ENCODE results near the gene NR1I3.
A peak's percentile ranks its signal among the peaks of the same experiment; 100 is the strongest.
"Not testable (repeated sequence)": the region's sequence is repeated elsewhere in the genome, so short reads cannot be mapped to it uniquely, and the experiment has no call there.

The NR1I3 gene

GRCh38 chr1:161238039-161238473 is at the start of gene NR1I3:
Gene NR1I3 (minus strand): TSS chr1:161238203. CDS start chr1:161236565, 1,638 bp downstream.
- DNase-seq = no peak

- DNase-seq = no peak
Measured at GRCh38 chr1:161287482-161288054, 49.6 kb upstream of the NR1I3 start.

- DNase-seq = no peak
Measured at GRCh38 chr1:161285521-161285920, 47.5 kb upstream of the NR1I3 start.

- DNase-seq = no peak
Measured at GRCh38 chr1:161285113-161285512, 47.1 kb upstream of the NR1I3 start.

GRCh38 chr1:161282991-161283390 is 45.0 kb upstream of the NR1I3 start:
- no peak for DNase-seq

GRCh38 chr1:161274874-161275273 is 36.9 kb upstream of the NR1I3 start:
- no peak for DNase-seq

- no peak for DNase-seq
Measured at GRCh38 chr1:161273402-161273801, 35.4 kb upstream of the NR1I3 start.

- DNase-seq = no peak
Measured at GRCh38 chr1:161267321-161267720, 29.3 kb upstream of the NR1I3 start.

GRCh38 chr1:161266836-161267235 is 28.8 kb upstream of the NR1I3 start:
- DNase-seq = no peak

- no peak for DNase-seq
Measured at GRCh38 chr1:161266202-161266601, 28.2 kb upstream of the NR1I3 start.

- no peak for DNase-seq
Measured at GRCh38 chr1:161265305-161265704, 27.3 kb upstream of the NR1I3 start.

- DNase-seq = no peak
Measured at GRCh38 chr1:161261261-161262235, 23.5 kb upstream of the NR1I3 start.

GRCh38 chr1:161260376-161261260 is 22.6 kb upstream of the NR1I3 start:
- DNase-seq = no peak

- no peak for DNase-seq
Measured at GRCh38 chr1:161259765-161260164, 21.8 kb upstream of the NR1I3 start.

- no peak for DNase-seq
Measured at GRCh38 chr1:161259345-161259702, 21.3 kb upstream of the NR1I3 start.

- peak; percentile 45 for DNase-seq
Measured at GRCh38 chr1:161258439-161259344, 20.7 kb upstream of the NR1I3 start, which contains the start of gene PCP4L1. Gene PCP4L1 (plus strand): TSS chr1:161258745. CDS start chr1:161258975, 230 bp downstream.

- not testable (repeated sequence) for DNase-seq
Measured at GRCh38 chr1:161257109-161257508, 19.1 kb upstream of the NR1I3 start.

- not testable (repeated sequence) for DNase-seq
Measured at GRCh38 chr1:161255955-161256520, 18.0 kb upstream of the NR1I3 start.

- DNase-seq = not testable (repeated sequence)
Measured at GRCh38 chr1:161255302-161255701, 17.3 kb upstream of the NR1I3 start.

- no peak for DNase-seq
Measured at GRCh38 chr1:161251579-161251978, 13.6 kb upstream of the NR1I3 start.

- no peak for DNase-seq
Measured at GRCh38 chr1:161250829-161251228, 12.8 kb upstream of the NR1I3 start.

- not testable (repeated sequence) for DNase-seq
Measured at GRCh38 chr1:161250100-161250499, 12.1 kb upstream of the NR1I3 start.

Measured in activated naive CD4-positive, alpha-beta T cell treated with anti-CD3 and anti-CD28 coated beads, Interleukin-2, amount 50 U/mL, for 16 hours (primary cell).